Gastroesophageal sphincter (tissue), 3 donors: ENCODE measurements around the gene CACNA1A.

ENCODE experiments used
- EP300 ChIP-seq: sonication (generic); formaldehyde crosslinking; IDR thresholded peaks from one replicate; pipeline ENCODE4 v1.6.1; 2017; ENCODE audit warnings: antibody characterized with exemption, mild to moderate bottlenecking
- POLR2A ChIP-seq, 2 donors: fragments of 450-650 bp; IDR thresholded peaks; one replicate each; pipeline ENCODE4 v1.6.1; 2017; ENCODE audit warnings: antibody characterized with exemption in 2 of 2, mild to moderate bottlenecking in 2 of 2, moderate library complexity in 1 of 2
- TF ChIP-seq, protein P1 (sequence below), 4 experiments: fragments of 200-600 bp in 2 of 4; fragments of 450-650 bp in 2 of 4; sonication (generic) in 1 of 4; IDR thresholded peaks; one replicate each; pipeline ENCODE4 v1.5.1; 2017 to 2019; ENCODE audit warnings: antibody characterized with exemption in 4 of 4, mild to moderate bottlenecking in 2 of 4, moderate library complexity in 2 of 4

DNA sequence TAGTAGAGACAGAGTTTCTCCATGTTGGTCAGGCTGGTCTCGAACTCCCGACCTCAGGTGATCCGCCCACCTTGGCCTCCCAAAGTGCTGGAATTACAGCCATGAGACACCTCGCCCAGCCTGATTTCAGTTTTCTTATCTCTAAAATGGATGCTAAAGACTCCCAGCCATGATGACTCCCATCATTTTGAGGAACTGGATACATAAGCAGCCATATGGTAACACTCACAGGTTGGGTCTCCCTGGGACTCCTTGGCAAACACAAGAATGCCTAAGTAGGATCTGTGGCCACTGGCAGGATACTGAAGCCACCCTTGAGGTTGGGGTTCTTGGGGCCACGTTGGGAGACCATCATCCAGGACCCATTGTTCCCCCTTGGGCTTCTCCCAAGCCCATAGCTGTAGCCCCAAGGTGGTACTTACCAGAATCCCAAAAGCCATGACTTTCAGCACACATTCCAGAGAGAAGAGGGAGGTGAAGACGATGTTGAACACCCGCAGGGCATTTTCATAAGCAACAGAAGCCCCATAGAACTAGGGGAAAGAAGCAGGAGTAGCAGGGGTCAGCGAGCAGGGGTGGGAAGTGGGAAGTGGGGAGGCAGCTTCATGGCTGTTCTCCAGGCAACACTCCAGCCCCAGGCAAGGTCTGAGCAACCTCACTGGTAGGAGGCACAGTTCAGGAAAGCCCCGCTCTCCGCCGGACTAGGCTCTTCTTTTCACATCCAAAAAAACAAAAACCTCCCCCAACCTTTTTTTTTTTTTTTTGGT, 253.5 kb downstream of the CACNA1A start:
- TF ChIP-seq EP300, result no peak
- TF ChIP-seq, protein P1, sequence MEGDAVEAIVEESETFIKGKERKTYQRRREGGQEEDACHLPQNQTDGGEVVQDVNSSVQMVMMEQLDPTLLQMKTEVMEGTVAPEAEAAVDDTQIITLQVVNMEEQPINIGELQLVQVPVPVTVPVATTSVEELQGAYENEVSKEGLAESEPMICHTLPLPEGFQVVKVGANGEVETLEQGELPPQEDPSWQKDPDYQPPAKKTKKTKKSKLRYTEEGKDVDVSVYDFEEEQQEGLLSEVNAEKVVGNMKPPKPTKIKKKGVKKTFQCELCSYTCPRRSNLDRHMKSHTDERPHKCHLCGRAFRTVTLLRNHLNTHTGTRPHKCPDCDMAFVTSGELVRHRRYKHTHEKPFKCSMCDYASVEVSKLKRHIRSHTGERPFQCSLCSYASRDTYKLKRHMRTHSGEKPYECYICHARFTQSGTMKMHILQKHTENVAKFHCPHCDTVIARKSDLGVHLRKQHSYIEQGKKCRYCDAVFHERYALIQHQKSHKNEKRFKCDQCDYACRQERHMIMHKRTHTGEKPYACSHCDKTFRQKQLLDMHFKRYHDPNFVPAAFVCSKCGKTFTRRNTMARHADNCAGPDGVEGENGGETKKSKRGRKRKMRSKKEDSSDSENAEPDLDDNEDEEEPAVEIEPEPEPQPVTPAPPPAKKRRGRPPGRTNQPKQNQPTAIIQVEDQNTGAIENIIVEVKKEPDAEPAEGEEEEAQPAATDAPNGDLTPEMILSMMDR (IDR thresholded peaks at IDR 0.05), result no peak
- no peak for TF ChIP-seq POLR2A (IDR thresholded peaks at IDR 0.05)
